ENCODE measurements around the gene TMEM258. TPM values are rescaled to one million over a fixed set of nuclear protein-coding genes. Genes with fewer than 3 reads are reported as not detected.
A peak's percentile ranks its signal among the peaks of the same experiment; 100 is the strongest.

The TMEM258 gene
- polyA plus RNA-seq, 5 donors = 132 to 212 (median 171) TPM

DNA sequence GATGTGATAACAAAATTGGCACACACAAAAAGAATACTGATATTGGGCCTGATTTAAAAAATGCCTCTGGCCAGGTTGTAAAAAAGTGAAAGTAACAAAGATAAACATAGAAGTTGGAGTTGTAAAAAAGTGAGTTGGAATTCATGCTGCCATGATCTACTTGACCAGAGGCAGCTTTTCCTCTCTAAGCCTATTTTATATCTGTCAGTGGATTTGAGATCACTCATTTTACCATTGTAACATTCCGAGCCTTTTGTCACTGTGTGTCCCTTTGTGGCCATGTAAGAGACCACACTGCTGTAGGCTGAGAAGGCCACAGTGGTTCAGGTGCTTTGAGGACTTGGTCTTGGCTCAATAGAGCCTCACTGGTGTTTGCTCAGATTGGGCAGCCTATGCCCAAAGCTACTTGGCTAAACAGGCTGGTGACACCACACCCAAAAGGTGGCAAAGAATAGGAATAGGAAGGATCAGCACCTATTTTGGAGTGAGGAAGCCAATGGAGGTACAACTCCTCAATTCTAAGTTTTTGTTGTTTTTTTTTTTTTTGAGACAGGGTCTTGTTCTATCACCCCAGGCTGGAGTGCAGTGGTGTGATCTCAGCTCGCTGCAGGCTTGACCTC is 7.4 kb upstream of the TMEM258 start:
- DNase-seq = no peak

GRCh38 chr11:61797263-61797944 is 5.0 kb upstream of the TMEM258 start:
- DNase-seq = peak; percentile 71 to 83

- DNase-seq = no peak
Observed at GRCh38 chr11:61795876-61796526, 3.6 kb upstream of the TMEM258 start.

DNA sequence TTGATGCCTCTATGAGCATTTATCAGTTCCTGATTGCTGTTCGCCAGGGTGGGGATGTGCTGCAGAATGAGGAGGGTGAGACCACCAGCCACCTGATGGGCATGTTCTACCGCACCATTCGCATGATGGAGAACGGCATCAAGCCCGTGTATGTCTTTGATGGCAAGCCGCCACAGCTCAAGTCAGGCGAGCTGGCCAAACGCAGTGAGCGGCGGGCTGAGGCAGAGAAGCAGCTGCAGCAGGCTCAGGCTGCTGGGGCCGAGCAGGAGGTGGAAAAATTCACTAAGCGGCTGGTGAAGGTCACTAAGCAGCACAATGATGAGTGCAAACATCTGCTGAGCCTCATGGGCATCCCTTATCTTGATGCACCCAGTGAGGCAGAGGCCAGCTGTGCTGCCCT is 3.1 kb upstream of the TMEM258 start:
- DNase-seq = no peak

DNA sequence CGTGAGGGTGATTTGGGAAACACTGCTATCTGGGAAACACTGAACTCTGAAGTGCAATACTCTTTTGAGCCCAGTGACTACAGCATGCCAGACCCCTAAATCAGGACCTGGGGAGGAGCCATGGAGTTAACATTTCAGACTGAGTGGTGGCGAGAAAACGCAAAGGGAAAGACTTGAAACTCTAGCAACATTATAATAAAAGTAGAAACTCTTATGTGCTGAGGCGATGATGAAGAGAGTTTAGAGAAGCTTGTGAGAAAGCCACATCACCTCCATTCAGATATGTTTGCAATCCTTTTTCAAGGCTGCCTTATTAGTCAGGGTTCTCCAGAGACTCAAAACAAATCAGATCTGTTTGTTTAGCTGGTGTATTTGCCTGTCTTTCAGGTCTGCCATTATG is 2.2 kb upstream of the TMEM258 start:
- no peak for DNase-seq

- DNase-seq = no peak
Observed at GRCh38 chr11:61793829-61794204, 1.4 kb upstream of the TMEM258 start.

DNA sequence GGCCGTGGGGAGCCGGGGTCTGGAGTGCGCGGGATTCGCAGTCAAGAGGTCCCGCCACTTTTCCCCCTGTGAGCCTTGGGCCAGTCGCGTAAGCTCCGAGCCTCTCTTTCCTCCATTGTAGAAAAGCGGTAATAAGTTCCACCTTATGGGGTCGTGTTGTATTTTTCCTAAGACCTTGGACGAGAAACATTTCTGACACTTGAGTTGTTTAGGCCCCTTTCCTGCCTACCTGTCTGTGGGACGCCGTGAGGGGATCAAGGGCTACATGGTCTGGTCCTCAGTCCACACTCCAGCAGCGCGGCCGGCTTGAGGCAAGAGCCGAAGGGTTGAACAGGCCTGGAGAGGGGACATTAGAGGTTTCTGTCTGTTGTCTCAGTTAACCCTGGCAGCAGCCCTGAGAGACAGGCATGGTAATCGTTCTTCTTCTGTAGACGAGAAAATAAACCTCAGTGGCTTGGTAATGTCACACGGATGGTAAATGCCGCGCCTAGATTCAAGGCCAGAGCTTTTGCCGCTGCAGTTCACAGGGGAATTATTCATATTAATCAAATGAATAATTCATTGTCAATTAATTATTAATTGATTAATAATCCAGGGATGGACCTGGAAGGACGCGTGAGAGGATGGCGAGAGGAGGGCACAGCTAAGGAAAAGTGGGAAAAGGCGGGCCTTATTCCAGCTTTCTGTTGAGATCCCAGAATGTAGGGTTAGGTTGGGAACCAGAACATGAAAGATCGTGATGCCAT is 857 bp upstream of the TMEM258 start:
- no peak for DNase-seq

GRCh38 chr11:61791737-61792309 is 576 bp downstream of the TMEM258 start:
- DNase-seq = peak; percentile 85 to 87

GRCh38 chr11:61787928-61788491 is 4.4 kb downstream of the TMEM258 start:
- no peak for DNase-seq

- no peak for DNase-seq
Observed at GRCh38 chr11:61785837-61786402, 6.5 kb downstream of the TMEM258 start.

DNA sequence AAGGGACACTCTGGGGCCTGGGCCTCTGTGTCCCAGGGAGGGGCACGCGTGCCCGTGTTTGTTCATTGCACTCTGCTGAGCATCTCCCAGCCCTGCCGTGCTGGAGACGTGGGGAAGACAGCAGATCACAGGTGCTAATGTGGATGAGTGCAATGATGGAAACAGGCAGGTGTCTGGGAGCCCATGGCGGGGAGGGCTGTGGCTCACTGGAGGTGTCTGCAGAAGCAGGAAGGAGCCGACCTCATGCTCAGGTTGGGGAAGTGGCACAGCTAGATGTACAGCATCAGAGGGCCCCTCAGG is 7.9 kb downstream of the TMEM258 start:
- DNase-seq = no peak

DNA sequence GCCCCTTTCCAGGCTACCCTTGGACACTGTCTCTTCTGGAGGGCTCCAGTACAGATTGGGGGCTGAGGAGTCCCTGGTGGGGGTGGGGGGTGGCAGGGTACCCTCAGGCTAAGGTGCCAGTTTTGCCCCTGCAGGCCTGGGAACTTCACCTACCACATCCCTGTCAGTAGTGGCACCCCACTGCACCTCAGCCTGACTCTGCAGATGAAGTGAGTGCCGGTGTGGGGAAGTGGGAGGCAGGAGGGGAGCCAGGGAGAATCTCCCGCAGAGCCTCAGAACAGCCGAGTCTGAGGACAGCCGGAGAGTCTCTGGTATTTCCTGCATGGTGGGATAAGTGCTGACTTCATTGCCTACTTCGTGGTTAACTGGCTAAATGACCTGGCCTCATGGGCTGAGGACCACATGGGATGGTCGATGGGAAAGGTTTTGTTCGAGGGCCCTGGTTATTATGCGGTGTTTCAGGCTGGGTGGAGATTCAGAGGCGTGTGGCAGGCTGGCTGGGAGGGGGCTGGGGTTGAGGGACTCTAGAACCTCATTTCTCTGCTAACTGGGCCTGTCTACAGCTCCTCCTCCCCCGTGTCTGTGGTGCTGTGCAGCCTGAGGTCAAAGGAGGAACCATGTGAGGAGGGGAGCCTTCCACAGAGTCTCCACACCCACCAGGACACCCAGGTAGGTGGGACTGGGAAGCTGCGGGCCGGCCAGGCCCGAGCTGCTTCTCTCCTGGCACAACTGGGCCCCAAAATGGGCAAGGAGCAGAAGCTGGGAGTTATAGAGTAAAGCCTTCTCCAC is 8.5 kb downstream of the TMEM258 start:
- no peak for DNase-seq

- no peak for DNase-seq
Observed at GRCh38 chr11:61782841-61783240, 9.6 kb downstream of the TMEM258 start.

- DNase-seq = no peak
Observed at GRCh38 chr11:61782299-61782698, 10.1 kb downstream of the TMEM258 start.

- DNase-seq = no peak
Observed at GRCh38 chr11:61781585-61781984, 10.8 kb downstream of the TMEM258 start.

DNA sequence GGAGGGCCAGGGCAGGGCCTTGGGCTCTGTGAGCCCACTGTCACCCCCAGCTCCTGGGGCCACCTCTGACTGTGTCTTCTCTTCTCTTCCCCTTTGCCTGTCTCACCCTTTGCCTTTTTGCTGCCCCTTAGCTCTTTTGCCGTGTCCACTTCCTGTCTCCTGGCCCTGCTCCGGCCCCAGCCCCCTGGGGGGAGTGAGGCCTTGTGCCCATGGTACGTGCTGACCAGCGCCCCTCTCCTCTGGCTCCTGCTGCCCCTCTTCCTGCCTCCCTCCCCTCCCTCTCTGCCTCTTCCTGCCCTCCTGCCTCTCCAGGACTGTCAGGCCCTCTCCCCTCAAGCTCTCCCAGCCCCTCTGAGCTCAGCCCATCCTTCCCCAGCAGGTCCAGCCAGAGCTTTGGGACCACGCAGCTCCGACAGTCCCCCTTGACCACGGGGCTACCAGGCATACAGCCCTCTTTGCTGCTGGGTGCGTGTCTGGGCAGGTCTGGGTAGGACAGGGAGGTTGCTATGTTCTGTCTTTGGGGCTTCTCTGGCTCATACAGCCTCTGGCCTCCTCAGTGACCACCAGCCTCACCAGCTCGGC is 11.7 kb downstream of the TMEM258 start:
- no peak for DNase-seq

DNA sequence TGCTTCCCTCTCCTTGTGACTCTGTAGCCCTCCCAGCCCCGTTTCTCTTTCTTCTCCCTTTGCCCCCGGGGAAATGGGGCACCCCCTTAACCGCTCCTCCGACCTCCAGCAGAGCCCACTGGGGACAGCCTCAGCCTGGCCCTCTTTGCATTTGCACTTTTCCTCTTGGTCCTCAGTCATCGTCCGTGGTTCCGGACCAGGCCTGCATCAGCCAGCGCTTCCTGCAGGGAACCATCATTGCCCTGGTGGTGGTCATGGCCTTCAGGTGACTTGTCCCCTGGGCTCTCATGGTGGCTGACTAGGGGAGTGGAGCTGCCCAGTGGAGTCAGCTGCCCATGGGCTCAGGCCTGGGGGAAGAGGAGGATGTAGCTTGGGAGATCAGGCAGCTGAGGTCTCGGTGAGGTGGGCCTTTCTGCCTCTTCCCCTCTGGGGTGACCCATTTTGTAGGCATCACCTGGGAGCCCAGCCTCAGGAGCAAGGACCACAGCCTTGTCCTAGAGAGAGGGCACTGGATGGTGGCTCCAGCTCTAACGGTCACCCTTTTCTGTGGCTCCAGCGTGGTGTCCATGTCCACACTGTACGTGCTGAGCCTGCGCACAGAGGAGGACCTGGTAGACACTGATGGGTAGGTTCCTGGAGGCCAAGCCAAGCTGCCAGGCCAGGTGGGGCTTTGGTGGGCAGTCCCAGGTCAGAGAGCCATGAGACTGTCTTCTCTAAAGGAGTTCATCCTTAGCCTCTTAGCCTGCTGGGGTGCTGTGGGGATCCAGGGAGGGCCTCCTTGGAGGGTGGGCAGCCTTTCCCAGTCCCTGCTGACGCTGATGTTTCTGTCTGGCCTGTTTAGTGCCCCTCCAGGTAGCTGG is 12.5 kb downstream of the TMEM258 start:
- DNase-seq = no peak

DNA sequence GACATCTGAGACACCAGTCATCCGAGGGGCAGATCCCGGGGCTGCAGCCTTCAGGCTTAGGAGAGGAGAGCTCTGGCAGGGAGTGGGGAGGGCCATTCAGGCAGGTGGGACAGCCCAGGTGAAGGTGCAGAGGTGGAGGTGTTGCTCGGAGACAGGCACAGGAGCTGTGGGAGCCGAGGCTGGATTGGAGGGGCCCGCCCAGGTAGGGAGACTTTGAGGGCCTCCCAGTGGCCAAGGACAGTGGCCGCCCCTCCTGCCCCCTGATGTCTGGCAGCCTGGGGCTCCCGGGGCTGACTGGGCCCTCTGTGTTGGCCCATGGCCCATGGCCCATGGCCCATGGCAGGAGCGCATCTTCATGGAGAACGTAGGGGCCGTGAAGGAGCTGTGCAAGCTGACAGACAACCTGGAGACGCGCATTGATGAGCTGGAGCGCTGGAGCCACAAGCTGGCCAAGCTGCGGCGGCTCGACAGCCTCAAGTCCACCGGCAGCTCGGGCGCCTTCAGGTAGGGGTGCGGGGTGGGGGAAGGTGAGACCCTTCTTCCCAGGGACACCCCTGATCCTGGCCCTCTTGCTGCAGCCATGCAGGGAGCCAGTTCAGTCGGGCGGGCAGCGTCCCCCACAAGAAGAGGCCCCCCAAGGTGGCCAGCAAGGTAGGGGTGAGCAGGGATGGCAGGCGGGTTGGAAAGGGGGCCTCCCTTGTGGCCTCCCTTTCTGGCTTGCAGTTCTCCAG is 13.3 kb downstream of the TMEM258 start:
- no peak for DNase-seq

Data from right lung (tissue), 5 donors.